Activated CD4-positive, alpha-beta T cell treated with anti-CD3 and anti-CD28 coated beads, Interleukin-2, amount 50 U/mL, for 24 hours (primary cell): ENCODE measurements around the gene METTL4.
"Not testable (repeated sequence)": the region's sequence is repeated elsewhere in the genome, so short reads cannot be mapped to it uniquely, and the experiment has no call there.

Experiments used
- DNase-seq, 2 donors: peaks; one replicate each; pipeline ENCODE4 v3.0.0-alpha.2; 2020; ENCODE audit warnings: low read depth in 1 of 2, low spot score in 1 of 2

The METTL4 gene

GRCh38 chr18:2564373-2564772, 6.9 kb downstream of the METTL4 start:
- DNase-seq: no peak

GRCh38 chr18:2559249-2559648, 12.1 kb downstream of the METTL4 start:
- no peak for DNase-seq

- no peak for DNase-seq
Measured at GRCh38 chr18:2557536-2557935, 13.8 kb downstream of the METTL4 start.

GRCh38 chr18:2555895-2556294, 15.4 kb downstream of the METTL4 start:
- DNase-seq: no peak

- DNase-seq: no peak
Measured at GRCh38 chr18:2554696-2555095, 16.6 kb downstream of the METTL4 start.

GRCh38 chr18:2551425-2551824, 19.9 kb downstream of the METTL4 start:
- no peak for DNase-seq

GRCh38 chr18:2549462-2549861, 21.8 kb downstream of the METTL4 start:
- no peak for DNase-seq

GRCh38 chr18:2547477-2548087, 23.7 kb downstream of the METTL4 start:
- no peak for DNase-seq

- no peak for DNase-seq
Measured at GRCh38 chr18:2545155-2545554, 26.1 kb downstream of the METTL4 start.

- not testable (repeated sequence) for DNase-seq
Measured at GRCh38 chr18:2541925-2542563, 29.3 kb downstream of the METTL4 start.

GRCh38 chr18:2540575-2540974, 30.7 kb downstream of the METTL4 start:
- DNase-seq: no peak

GRCh38 chr18:2538844-2539243, 32.5 kb downstream of the METTL4 start:
- DNase-seq: no peak

- DNase-seq: no peak
Measured at GRCh38 chr18:2538236-2538635, 33.1 kb downstream of the METTL4 start.

GRCh38 chr18:2537296-2537695, 34.0 kb downstream of the METTL4 start:
- DNase-seq: no peak

GRCh38 chr18:2536493-2536892, 34.8 kb downstream of the METTL4 start:
- DNase-seq: no peak

GRCh38 chr18:2536063-2536462, 35.2 kb downstream of the METTL4 start:
- DNase-seq: no peak

GRCh38 chr18:2535419-2535910, 35.8 kb downstream of the METTL4 start:
- DNase-seq: no peak

- DNase-seq: no peak
Measured at GRCh38 chr18:2534906-2535305, 36.4 kb downstream of the METTL4 start.

- DNase-seq: no peak
Measured at GRCh38 chr18:2532797-2533196, 38.5 kb downstream of the METTL4 start.

GRCh38 chr18:2531751-2532150, 39.6 kb downstream of the METTL4 start:
- no peak for DNase-seq

- DNase-seq: no peak
Measured at GRCh38 chr18:2529154-2529553, 42.2 kb downstream of the METTL4 start.

- DNase-seq: no peak
Measured at GRCh38 chr18:2526329-2526728, 45.0 kb downstream of the METTL4 start.

GRCh38 chr18:2524794-2525198, 46.5 kb downstream of the METTL4 start:
- DNase-seq: not testable (repeated sequence)
